Effector CD4-positive, alpha-beta T cell (primary cell): ENCODE data around the gene ACAA1.
"Not testable (repeated sequence)": the region's sequence is repeated elsewhere in the genome, so short reads cannot be mapped to it uniquely, and the experiment has no call there.

Experiments used
- DNase-seq: peaks from one replicate; pipeline ENCODE4 v3.0.0-alpha.2; 2020

The ACAA1 gene

DNA sequence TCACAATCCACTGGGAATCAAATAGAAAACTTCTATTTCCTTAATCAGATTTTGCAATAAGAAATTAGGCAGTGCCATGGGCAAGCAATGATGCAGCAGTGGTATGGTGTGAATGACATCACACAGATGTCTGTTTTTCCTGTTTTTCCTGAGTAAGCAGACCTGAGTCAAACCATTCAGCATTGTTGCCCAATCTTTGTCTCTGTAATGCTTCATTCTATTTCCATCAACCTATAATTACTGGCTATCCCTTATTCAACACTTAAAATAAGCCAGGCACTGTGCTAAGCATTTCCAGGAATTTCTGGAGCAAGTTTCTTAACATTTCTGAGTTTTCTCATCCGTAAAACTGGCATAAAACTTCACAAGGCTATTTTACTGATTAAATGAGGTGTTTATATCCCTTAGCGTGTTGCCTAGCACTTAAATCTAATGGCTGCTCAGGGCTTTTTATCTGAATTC lies 17.1 kb upstream of the ACAA1 start:
- DNase-seq: no peak

DNA sequence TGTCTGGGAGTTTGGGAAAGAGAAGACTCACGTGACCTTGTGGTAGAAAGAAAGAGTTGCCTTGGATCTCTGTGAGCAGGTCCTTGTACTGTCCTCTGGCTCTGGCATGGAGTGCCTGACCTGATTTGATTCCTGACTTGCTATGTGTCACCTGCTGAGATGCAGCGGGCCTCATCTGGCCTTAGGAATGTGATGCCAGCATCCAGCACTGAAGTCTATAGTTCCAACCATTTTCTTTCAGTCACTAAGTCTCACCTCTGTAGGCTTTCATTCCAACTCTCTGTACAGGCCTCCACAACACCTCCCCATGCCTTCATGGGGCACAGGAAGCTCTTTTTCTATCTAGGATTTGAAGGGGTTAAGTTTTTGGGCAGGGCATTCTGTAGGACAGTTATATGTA lies 16.3 kb upstream of the ACAA1 start:
- no peak for DNase-seq

DNA sequence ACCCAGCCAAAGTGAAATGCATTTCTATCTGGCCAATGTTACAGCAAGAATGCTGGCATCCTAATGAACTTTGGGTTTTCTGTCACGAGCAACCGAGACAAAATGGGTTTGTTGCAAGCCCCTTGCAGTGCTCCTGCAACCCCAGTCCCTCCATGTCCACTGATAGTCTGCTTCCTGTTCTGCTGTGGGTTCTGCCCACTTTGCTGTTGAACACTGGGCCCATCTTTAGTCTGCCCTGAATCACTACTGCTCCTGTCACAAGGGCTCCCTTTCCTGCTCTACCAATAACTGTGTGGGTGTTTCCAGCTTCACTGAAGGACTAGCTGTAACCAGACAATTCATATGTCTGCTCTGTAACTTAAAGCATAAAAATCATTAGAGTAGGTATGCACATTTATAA lies 15.7 kb upstream of the ACAA1 start:
- no peak for DNase-seq

DNA sequence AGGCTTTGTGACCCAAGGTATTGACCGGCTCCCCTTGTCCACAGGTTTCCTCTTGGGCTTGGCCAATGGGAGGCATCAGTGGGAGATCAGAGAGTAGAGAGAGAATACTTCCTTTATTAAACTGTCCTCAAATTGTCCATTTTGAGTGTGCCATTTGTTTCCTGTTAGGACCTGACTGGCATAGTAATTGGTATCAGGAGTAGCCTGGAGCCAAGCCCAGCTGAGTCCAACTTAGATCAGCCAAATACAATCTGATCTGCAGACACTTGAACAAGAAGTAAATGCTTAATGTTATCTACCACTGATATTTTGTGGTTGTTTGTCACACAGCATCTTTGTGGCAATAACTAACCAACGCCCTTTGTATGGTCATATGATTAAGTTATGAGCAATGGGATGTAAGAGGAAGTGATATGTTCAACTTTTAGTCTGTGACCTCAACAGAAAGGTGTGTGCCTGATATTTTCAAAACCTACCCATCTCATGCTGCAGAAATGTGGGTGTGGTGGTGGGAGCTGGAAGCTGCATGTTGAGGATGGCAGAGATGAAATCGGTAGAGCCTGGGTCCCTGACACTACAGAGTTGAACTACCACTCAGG lies 14.8 kb upstream of the ACAA1 start:
- no peak for DNase-seq

DNA sequence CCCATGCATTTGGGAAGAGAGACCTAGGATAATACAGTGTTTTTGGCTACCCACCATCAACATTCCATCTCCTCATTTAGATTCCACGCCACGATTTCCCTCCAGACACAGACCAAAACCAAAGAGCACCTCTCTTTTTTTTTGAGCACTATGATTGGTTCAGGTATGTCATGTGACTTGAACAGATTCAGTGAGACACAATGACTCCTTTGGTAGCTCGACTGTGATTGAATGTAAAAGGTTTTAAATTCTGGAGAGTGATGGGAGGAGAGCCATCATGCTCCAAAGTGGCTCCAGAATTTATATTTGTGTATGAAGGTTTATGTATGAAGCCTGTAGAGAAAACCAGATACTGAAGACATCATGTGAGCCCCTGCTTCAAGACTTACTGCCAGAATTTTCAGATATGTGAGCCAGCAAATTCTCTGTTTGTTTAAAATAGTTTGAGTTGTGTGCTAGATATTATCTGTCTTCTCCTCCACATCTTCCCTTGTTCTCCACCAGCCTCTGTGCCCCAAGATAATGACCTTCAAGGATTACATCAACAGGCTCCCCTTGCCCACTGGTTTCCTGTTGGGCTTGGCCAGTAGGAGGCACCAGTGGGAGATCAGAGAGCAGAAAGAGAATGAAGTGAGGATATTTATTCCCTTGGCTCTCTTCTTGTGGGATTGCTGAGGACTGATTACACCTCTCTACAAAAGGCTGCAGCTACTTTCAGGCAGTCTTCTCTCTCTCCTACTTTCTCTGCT lies 14.0 kb upstream of the ACAA1 start:
- DNase-seq: no peak

DNA sequence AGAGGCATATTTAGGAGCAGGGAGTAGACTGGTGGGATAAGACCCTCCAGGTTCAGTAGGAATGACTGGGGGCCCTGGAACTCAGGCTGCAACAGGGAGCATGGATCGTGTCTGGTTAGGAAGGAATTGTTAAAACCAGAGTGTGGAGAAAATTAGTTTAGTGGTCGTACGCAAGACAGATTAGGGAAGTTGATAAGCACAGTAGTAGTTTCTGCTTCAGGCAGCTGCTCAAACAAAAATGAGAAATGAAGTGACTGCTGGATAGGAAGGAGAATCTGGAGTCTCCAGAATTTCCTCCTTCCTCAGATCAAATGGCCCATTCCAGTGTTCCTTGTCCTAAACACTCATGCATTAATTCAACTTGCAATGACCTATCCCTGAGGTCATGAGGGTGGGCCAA lies 12.8 kb upstream of the ACAA1 start:
- DNase-seq: no peak

DNA sequence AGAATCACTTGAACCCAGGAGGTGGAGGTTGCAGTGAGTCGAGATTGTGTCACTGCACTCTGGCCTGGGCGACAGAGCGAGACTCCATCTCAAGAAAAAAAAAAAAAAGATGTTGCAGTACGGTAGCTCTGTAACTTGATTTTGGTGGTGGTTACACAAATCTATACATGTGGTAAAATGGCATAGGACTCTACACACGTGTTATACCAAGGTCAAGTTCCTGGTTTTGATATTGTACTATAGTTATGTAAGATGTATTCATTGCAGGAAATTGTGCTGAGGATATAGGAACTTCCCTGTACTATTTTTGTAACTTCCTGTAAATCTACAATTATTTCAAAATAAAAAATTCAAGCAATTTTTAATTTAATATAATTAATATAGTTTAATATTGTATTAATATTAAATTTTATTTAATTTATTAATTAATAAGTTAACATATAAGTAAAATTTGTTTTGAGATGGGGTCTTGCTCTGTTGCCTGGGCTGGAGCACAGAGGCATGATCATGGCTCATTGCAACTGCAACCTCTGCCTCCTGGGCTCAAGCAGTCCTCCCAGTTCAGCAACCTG lies 11.5 kb upstream of the ACAA1 start:
- DNase-seq: no peak

DNA sequence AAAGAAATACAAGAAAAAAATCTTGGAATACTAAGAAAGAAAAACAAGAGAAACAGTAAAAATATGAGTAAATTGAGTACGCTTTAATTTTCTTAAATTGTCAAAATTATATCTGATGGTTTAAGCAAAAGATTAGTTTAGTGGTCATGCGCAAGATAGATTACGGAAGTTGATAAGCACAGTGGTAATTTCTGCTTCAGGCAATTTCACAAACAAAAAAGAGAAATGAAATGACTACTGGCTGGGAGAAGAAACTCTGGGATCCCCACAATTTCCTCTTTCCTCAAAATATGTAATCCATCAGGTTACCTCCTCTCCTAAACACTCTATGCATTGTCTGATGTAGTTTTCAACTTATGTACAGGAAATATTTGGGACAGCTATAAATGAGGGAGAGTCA lies 10.5 kb upstream of the ACAA1 start:
- no peak for DNase-seq

DNA sequence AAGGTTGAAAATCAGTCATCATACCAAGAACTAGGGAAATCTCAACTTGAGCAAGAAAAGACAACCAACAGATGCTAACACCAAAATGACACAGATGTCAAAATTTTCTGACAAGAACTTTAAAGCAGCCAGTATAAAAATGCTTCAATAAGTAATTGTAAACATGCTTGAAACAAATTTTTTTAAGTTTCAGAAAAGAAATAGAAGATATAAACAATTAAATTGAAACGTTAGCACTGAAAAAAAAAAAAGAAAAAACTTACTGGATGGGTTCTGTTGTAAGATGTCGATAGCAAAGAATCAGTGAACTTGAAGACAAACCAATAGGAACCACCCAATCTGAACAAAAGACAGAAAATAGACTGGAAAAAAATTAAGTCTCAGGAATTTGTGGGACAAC lies 9.6 kb upstream of the ACAA1 start:
- no peak for DNase-seq

DNA sequence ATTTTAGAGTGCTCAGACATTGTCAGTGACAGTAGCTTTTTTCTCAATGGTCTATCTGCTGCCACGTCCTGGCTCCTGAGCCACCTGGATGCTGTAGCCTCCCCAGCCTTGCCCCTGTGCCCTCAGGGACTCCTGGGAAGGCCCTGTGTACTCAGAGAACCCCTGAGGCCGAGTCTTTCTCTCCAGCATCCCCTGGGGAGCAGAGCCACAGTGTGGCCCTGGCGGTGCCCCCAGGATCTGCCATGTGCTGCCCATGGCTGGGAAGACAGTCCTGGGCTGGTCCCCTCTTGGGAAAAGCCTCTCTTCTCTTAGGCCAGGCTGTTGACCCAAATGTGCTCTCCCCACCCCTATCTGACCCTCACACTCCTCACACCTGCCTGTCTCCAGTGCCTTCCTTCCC lies 6.6 kb upstream of the ACAA1 start:
- DNase-seq: no peak

DNA sequence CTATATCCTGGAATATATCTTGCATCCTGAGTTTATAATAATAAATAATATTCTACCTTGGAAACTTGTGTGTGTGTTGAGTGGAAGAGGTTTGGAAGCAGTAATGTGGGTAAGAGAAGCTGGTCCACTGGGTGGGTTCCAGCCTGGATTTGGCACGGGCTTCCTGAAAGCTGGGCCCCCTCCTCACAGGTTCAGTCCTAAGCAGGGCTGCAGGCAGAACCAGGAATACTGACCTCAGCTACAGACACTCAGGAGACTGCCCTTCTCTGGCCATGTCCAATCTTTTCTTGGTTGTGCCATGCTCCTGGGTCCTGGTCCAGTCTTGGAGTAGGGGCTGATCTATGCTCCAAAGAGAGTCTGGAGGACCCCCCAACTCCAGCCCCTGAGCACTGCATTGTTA lies 6.0 kb upstream of the ACAA1 start:
- DNase-seq: no peak

DNA sequence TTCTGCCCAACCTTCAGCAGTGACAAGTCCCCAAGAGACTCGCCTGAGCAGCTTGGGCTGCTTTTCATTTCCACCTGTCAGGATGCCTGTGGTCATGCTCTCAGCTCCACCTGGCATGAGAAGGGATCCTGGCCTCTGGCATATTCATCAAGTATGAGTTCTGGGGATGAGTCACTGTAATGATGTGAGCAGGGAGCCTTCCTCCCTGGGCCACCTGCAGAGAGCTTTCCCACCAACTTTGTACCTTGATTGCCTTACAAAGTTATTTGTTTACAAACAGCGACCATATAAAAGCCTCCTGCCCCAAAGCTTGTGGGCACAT lies 5.0 kb upstream of the ACAA1 start:
- no peak for DNase-seq

DNA sequence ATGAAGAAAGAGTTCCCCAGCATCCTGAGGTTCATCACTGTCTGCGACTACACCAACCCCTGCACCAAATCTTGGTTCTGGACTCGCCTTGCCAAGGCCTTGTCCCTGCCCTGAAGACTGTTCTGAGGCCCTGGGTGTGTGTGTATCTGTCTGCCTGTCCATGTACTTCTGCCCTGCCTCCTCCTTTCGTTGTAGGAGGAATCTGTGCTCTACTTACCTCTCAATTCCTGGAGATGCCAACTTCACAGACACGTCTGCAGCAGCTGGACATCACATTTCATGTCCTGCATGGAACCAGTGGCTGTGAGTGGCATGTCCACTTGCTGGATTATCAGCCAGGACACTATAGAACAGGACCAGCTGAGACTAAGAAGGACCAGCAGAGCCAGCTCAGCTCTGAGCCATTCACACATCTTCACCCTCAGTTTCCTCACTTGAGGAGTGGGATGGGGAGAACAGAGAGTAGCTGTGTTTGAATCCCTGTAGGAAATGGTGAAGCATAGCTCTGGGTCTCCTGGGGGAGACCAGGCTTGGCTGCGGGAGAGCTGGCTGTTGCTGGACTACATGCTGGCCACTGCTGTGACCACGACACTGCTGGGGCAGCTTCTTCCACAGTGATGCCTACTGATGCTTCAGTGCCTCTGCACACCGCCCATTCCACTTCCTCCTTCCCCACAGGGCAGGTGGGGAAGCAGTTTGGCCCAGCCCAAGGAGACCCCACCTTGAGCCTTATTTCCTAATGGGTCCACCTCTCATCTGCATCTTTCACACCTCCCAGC lies 4.4 kb upstream of the ACAA1 start:
- DNase-seq: no peak

DNA sequence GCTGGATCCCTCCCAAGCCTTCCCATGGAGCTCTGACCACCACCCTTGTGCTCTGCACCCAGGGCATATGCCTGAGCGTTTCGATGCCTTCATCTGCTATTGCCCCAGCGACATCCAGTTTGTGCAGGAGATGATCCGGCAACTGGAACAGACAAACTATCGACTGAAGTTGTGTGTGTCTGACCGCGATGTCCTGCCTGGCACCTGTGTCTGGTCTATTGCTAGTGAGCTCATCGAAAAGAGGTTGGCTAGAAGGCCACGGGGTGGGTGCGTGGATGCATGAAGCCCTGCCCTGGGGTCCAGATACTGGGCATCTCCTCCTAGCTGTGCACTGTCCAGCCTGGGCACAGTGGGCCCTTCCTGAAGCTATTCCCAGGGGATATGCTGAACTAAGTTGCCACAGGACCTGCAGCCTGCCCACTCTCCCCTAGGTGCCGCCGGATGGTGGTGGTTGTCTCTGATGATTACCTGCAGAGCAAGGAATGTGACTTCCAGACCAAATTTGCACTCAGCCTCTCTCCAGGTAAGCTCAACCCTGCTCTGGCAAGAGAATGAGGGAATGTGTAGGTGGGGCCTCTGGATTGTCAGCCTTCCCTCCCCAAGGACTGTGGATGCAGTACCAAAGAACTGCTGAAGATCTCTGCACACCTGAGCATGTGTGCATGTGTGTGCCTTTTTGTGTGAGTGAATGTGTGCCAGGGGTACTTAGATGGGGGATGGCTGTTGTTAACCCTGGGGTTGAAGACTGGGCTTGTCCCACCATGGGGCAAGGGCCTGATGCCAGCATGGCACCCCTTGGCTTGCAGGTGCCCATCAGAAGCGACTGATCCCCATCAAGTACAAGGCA lies 3.6 kb upstream of the ACAA1 start:
- no peak for DNase-seq

DNA sequence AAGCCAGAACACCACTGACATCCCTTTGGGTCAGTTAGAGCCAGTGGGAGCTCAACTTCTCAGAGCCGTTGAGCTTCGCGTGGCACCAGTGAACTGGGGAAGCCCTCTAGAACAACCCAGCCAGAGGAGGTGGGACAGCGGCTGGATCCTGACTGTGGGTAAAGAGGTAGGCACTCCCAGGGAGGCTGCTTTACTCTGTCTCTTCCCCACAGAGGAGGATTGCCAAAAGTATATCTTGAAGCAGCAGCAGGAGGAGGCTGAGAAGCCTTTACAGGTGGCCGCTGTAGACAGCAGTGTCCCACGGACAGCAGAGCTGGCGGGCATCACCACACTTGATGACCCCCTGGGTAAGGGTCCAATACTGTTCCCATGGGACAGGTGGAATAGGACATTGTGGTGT lies 2.7 kb upstream of the ACAA1 start:
- no peak for DNase-seq

DNA sequence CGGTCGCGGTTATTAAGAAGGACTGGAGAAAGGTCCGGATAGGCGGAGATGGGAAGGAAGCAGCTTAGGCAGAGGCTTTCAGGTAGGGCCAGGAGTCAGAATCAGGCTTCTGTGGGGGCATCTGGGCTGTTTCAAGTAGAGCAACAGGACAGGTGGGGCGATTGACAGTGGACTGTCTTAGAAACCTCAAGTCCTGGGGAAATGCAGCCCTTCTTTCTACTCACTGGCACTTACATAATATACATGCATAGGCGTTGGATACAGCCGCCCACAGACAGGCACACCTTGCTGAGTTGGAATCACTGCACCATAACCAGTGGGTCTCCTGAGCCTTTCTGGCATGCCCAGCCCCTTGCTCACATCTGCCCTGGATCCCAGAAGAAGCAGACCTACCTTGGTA lies 2.3 kb upstream of the ACAA1 start:
- no peak for DNase-seq

DNA sequence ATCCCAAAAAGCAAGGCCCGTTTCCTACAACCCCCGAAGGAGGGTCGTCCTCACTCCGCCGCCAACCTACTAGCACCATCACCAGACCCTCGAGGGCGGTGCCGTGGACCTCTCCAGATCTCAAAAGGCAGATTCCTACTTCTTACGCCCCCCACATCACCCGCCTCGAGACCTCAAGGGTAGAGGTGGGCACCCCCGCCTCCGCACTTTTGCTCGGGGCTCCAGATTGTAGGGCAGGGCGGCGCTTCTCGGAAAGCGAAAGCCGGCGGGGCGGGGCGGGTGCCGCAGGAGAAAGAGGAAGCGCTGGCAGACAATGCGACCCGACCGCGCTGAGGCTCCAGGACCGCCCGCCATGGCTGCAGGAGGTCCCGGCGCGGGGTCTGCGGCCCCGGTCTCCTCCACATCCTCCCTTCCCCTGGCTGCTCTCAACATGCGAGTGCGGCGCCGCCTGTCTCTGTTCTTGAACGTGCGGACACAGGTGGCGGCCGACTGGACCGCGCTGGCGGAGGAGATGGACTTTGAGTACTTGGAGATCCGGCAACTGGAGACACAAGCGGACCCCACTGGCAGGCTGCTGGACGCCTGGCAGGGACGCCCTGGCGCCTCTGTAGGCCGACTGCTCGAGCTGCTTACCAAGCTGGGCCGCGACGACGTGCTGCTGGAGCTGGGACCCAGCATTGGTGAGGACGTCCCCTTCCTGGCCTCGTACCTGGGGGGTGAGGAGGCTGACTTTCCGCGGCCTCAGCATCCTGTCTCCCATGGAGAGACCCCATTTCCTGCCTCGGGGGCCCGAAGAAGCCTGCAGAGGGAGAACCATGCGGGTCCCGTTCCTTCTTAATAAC lies 1.6 kb upstream of the ACAA1 start, which contains the start of gene MYD88:
Gene MYD88 (plus strand): TSS at position 313 of the 842 bp plus-strand sequence. CDS start 40 bp downstream, at position 353.
- peak; percentile 78 for DNase-seq

DNA sequence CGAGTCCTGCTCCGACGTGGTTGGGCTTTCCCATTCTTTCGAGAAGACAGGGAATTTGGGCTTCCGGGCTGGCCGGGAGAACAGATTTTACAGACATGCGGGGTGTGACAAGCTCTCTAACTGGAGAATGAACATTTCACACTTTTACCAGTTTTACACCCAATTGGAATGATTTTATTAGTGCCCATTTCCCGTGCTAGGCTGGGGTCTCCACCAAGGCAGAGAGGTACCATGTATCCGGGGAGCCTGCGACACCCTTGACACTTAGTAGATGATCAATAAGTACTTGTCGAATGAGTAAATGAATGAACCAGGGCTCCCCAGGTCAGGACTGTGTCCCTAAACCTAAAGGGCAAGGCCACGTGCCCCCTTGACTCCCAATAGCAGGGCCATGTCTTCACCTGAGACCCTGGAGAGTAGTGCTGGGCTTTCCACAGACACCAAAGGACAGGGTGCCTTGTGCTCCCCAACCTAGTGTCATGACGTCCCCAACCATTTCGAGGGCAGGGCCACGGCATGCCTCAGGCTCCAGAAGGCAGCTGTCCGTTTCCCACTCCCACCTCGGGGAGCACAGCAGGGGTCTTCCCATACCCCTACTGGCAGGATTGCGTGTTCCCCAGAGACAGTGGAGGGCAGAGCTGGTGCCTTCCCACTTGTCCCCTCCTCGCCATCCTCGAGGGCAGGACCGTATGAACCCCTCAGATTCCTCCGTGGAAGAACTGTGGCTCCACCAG lies 855 bp upstream of the ACAA1 start:
- peak; percentile 13 for DNase-seq

DNA sequence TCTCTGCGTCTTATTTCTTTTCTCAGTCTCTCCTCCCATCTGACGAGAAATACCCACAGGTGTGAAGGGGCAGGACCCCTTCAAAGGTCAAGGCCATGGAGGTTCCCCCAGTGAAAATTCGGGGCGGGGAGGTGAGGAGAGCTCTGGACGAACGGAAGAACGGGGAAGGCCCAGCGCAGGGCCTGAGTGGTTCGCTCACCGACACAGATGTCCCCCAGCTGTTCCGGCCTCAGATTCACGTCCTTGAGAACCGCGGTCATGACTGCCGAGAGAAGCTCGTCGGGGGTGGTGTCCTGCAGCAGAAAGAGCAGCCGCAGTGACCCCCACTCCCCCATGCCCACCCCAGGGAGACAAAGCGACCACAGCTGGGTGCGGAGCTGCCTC lies 542 bp downstream of the ACAA1 start:
- DNase-seq: no peak

DNA sequence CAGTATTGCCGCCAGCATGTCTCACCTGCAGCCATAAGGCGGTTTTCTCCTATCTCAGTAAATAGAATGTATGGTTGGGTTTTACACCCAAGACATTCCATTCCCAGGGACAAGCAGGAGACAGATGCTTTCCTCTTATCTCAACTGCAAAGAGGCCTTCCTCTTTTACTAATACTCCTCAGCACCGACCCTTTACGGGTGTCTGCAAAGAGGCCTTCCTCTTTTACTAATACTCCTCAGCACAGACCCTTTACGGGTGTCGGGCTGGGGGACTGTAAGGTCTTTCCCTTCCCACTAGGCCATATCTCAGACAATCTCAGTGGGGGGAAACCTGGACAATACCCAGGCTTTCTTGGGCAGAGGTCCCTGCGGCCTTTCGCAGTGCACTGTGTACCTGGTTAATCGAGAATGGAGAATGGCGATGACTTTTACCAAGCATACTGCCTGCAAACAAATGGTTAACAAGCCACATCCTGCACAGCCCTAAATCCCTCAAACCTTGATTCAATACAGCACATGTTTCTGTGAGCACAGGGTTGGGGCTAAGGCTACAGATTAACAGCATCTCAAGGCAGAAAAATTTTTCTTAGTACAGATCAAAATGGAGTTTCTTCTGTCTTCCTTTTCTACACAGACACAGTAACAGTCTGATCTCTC lies 1.2 kb downstream of the ACAA1 start:
- DNase-seq: not testable (repeated sequence)
